Erythroblast (primary cell): ENCODE data around the gene KLHDC3.

ENCODE experiments used
- DNase-seq, 2 experiments: peaks; one replicate each; lab custom pipeline; 2025; lab: John Stamatoyannopoulos, UW
- GATA1 ChIP-seq: IDR thresholded peaks from 2 replicates; pipeline ENCODE4 v1.6.1; 2011; ENCODE audit warnings: low read depth, mild to moderate bottlenecking, control low read depth, low read length, moderate library complexity
- POLR2A ChIP-seq: IDR thresholded peaks from 2 replicates; pipeline ENCODE4 v1.6.1; 2011; ENCODE audit warnings: mild to moderate bottlenecking, low read length

The KLHDC3 gene

DNA sequence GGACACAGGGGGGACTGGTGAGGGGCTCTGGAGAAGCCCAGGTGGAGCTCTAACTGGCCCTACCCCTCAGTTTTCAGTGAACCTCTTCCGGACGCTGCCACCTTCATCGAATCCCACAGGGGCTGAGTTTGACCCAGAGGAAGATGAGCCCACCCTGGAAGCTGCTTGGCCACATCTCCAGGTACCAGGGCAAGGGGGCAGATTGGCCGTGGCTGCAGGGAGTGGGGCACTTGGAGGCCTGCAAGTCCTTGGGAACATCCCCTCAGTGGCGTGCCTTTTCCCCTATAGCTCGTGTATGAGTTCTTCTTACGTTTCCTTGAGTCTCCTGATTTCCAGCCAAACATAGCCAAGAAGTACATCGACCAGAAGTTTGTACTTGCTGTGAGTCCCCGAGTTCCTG lies 6.9 kb upstream of the KLHDC3 start:
- no peak for TF ChIP-seq GATA1
- no peak for TF ChIP-seq POLR2A

DNA sequence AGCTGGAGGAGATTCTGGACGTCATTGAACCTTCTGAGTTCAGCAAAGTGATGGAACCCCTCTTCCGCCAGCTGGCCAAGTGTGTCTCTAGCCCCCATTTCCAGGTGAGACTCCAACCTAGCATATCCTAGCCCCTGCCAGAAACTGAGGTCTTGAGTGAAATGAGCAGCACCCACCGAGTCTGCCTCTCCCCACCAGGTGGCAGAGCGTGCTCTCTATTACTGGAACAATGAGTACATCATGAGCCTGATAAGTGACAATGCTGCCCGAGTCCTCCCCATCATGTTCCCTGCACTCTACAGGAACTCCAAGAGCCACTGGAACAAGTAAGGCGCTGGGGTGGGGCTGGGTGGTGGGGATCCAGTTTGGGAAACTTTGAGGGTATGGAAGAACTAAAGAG lies 4.9 kb upstream of the KLHDC3 start:
- TF ChIP-seq GATA1 = no peak
- TF ChIP-seq POLR2A = no peak
- DNase-seq = peak; percentile 63 to 67

More for the DNA sequence above, 6.9 kb upstream of the KLHDC3 start:
- no peak for DNase-seq

DNA sequence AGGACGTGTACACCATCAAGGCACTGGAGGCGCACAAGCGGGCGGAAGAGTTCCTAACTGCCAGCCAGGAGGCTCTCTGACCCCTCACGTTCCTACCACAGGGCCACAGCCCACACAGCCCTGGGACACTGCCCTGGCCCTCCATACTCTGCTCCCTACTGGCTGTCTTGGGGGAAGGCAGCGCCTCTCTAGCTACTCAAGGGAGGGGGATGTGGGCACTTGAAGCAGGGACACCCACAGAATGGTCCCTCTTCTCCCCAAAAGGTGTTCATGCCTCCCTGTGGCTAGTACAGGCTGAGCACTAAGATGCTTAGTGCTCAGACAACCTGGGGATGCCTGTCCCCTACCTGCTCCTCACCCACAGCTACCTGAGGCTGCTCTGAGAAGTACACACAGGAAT lies 2.8 kb upstream of the KLHDC3 start:
- DNase-seq = no peak
- TF ChIP-seq POLR2A (no peak), GATA1 (no peak)

DNA sequence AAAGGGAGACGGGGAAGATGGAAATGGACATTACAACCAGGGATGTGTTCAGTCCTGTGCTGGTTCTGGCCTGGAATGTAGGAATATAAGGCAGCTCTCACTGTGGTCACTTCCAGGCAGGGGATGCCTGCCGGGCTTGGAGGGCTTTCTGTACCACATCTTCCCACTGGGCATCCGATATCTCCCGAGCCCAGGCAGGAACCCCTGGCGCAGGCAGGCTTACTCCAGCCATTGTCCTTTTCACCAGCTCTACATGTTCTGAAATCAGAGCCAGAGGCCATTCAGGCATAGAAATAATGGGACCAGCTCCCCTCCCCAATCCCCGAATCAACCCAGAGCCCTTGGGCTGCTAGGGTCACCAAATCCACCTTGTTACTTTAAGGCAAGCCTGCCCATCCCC lies 1.7 kb upstream of the KLHDC3 start:
- no peak for DNase-seq
- no peak for TF ChIP-seq POLR2A
- no peak for TF ChIP-seq GATA1

DNA sequence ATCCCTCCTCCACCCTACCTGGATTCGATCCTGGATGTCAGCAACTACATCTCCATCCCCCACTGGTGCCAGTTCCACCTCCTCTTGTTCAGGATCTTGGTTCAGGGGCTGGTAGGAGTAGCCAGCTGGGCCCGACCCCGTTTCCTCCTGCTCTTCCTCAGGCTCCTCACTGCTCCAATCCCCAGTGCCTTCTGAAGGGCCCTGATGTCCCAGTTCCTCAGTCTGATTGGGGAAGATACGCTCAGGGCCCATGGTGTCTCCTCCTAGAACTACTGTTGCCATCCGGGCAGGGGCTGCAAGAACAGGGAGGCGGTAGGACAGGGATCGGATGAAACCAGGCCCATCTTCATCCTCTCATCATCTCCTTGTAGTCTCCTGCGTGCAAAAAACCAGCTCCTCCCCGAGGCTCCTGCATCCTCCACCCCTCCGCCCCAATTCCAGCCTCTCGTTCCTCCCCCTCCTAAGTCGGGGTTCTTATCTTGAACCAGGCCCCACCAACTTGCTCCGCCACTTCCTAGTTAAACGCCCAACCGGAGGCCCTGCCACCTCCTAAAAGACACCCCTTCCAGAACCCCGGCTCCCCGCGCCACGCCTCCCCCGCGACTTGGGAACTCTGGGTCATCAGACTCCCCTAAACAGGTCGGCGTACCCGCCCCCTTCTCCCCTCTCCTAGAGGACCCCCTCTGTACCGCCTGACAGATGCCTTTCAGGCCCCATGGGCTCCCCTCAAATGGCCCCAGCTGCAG lies 779 bp upstream of the KLHDC3 start:
- TF ChIP-seq GATA1 (no peak), POLR2A (no peak)
- DNase-seq = peak; percentile 88

DNA sequence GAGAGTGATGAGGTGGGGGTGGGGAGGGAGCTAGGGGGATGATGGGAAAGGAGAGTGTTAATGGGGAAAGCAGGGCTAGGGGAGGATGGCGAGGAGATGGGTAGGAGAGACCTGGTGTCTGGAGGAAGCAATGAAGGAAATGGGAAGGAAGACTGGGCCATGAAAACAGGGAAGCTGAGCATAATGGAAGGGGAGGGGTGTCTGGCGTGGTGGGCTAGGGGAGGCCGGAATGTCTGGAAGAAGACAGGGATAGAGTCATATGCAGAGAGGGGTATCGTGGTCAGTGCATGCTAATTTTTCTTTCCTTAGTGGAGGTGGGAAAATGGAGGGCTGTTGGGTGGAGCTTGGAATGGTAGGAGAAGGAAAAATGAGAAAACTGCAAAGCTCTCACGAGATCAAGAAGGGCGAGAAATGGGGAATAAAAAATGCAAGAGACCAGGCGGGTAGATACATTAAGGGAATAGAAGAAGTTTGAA lies 423 bp downstream of the KLHDC3 start:
- no peak for TF ChIP-seq GATA1
- no peak for TF ChIP-seq POLR2A
- peak in 1 of 2 experiments; percentile 46 for DNase-seq

DNA sequence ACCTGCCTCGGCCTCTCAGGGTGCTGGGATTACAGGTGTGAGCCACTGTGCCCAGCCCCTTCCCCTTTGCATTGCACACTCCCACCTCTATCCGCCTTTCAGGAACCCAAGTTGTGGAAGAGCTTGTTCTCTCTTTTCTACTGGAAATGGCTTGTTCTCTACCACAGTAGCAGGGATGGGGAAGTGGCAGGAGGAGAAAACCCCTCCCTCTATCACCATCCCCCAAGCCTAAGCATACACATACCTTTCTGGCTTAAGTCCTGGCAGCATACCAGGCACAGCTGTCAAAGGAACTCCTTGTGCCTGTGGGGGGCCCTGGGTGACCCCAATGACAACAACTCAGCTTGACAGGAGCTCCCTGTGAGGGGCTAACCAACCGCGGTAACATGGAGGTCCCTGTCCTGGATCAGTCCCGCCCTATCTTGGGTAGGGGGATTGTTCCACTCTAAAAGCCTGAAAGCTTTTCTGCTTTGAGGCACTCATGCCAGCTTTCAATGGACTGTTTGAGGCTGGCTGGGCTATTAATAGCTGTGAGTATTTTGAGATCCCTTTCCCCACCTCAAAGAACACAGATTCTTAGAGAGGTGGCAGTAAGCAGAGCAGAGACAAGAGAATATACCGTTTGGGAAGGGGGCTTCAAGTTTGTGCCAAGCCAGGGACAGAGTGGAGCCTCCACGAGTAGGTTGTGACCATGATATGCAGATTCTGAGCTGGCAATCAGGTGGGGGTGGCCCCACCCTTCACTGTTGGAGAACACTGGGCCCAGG lies 2.3 kb downstream of the KLHDC3 start:
- DNase-seq = peak in 1 of 2 experiments; percentile 19
- no peak for TF ChIP-seq POLR2A
- no peak for TF ChIP-seq GATA1

DNA sequence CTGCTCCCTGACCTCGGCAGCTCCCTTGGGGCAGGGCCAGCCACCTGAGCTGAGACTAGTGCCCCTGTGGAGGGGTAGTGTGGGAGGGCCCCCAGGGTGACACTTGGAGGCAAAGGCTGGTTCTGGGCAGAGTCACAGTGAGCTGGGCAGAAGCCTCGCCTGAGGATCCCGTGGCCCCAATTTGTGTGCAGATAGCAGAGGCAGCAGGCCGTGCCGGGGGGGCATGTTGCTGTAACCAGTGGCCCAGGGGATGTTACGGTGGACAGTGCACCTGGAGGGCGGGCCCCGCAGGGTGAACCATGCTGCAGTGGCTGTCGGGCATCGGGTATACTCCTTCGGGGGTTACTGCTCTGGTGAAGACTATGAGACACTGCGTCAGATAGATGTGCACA lies 2.9 kb downstream of the KLHDC3 start:
- TF ChIP-seq POLR2A (no peak), GATA1 (no peak)
- DNase-seq = no peak

DNA sequence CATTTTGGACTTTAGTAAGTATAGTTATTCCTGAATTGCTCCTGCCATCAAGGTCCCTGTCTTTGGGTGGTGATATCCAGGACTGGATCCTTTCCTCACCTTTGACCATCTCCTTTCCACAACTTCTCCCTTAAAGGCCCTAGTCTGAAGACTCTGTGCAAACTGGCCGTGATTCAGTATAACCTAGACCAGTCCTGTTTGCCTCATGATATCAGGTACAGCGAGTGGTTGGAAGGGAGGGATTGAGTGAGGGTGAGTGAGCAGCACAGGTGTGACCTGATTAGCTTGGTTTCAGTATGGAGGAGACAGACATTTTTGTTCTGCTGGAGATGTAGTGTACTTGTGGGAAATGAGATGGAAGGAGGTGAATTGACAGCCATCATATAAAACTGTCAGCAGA lies 5.1 kb downstream of the KLHDC3 start:
- no peak for DNase-seq

DNA sequence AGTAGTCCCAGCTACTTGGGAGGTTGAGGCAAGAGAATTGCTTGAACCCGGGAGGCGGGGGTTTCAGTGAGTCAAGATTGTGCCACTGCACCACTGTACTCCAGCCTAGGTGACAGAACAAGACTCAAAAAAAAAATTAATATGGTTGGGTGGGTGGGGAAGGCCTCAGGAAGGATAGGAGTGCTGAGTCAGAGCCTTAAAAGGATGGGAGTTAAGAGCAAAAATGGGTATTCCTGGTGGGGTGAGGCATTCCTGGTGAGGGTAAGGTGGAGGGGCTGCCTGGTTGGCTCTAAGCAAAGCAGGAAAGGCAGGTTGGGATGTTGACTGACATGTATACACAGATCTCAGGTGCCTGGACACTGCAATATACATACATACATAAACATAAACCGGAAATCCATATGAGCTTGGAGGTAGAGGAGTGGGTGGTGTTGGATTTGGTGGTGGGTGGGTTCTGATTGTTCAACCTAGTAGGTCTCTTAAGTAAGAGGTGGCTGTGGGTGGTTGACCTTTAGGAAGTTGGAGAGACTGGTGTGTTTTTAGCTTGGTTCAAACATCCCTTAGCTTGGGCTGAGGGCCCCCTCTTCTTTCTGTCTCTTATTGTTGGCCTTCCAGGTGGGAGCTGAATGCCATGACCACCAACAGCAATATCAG lies 6.1 kb downstream of the KLHDC3 start:
- DNase-seq = no peak
- TF ChIP-seq GATA1 (no peak), POLR2A (no peak)

More for the DNA sequence above, 5.1 kb downstream of the KLHDC3 start:
- TF ChIP-seq POLR2A (no peak), GATA1 (no peak)

DNA sequence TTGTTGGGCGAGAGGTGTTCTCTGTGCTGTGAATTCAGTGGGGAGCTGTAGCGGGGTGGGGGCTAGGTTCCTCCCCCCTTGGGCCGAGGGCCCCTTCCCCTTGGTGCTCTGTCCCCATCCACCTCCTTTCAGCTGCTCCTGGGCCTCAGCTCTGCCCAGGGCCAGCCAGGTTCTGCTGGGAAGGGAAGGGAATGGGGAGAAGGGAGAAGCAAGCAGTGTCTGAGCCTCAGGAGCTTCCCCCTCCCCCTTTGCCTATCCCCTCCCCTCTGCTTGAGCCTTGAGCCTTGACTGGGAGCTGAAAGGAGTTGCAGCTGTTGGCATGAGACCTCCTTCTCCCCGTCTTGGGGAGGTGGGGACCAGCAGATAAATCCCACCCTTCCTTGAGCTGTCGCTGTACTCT lies 6.8 kb downstream of the KLHDC3 start:
- no peak for DNase-seq
- TF ChIP-seq GATA1 (no peak), POLR2A (no peak)

DNA sequence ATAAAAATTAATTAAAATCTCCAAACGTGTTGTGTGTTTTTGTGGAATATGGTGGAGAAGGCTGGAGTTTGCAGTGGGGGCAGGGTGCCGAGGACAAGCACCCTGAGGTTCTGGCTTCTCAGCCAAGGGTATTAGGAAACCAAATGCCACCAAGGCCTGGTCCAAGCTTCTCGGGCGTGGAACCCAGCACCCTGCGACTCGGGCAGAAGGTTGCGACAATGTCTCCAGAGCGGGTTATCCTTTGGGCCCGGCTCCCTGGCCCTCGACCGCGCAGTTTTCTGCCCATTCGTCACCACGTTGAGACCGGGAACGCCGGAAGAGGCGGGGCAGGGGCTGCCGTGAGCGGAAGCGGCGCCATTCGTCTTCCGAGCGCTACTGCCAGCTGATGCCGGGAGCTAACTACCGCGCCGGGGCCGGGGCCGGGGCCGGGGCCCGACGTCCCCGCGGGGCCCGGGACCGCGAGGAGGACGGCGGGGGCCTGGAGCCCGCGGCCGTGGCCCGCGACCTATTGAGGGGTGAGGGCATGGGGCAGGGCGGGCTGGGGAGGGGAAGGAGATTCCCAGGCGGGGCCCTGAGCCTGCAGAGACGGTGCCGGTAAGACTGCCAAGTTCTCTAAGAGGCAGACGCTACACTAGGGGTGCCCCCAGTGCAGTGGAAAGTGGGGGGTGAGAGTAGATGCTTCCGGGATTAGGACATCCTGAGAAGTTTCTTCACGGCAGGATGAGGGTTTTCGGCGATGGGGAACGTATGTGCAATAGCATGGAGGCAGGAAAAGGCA lies 7.4 kb downstream of the KLHDC3 start, which contains the start of gene RRP36:
Gene RRP36 (plus strand): TSS at position 354 of the 778 bp plus-strand sequence. CDS start 32 bp downstream, at position 386.
- peak; percentile 65 for TF ChIP-seq POLR2A
- TF ChIP-seq GATA1 = no peak
- DNase-seq = peak; percentile 73 to 77

DNA sequence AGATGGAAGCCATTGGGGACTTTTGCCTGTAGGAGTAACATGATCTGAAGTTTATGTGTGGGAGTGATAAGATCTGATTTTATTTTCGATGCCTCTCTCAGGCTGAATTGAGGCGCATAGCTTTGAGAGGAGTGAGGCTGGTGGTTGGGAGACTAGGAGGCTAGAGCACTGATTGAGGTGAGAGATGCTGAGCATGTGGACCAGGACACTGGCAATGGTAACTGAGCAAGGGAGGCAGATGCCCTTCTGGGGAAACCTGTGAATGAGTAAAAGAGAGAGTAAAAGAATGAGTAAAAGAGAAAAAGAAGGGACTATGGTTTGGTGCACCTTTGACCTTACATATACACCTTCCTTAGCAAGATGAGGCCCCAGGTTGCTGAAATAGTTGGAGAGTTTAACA lies 10.4 kb downstream of the KLHDC3 start:
- TF ChIP-seq GATA1 (no peak), POLR2A (no peak)
- DNase-seq = no peak

DNA sequence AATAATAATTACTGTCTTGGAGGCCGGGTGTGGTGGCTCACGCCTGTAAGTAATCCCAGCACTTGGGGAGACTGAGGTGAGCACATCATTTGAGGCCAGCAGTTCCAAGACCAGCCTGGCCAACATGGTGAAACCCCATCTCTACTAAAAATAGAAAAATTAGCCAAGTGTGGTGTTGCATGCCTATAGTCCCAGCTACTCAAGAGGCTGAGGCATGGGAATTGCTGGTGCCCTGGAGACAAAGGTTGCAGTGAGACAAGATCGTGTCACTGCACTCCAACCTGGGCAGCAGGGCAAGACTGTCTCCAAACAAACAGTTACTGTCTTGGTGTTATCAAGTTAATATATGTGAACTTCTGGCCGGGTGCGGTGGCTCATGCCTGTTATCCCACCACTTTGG lies 12.3 kb downstream of the KLHDC3 start:
- no peak for DNase-seq
- TF ChIP-seq GATA1 (no peak), POLR2A (no peak)

DNA sequence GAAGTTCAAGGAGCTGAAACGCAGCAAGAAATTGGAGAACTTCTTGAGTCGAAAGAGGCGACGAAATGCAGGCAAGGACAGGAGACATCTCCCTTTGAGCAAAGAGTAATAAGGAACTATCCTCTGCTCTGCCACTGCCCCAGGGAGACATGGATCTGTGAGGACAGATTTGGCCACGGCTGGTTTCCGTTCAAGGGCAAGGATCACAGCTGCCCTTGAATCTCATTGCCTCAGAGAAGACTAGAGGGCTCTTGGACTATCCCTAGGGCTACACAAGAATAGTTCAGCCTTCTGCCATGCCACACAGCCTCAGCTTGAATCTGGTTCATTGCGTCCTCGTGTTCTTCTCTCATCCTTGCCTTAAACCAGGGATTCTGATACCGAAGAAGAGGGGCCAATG lies 15.1 kb downstream of the KLHDC3 start:
- no peak for DNase-seq
- no peak for TF ChIP-seq POLR2A
- no peak for TF ChIP-seq GATA1
